ENCODE measurements around the gene F2RL3.

The F2RL3 gene

DNA sequence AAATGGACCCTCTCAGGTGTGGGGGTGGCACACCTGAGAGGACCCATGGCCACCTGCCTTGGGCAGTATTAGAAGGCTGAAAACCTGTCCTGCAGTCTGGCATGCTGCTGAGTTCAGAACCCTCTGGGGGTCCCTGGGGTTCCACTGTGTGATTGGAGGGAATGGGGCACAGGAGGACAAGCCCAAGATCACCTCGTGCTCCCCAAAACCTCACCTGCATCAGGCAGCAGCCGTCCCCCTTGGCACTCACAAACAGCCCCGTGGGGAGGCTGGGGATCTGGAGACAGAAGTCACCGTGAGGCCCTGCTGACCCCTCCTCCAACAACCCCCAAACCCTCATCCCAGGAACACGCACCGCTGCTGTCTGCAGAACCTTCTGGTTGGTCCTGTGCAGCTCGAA lies 14.5 kb downstream of the F2RL3 start:
- no peak overlapping the region for H3K4me3 ChIP-seq (ENCODE audit: low read depth, low read length)
- TF ChIP-seq, protein P1, sequence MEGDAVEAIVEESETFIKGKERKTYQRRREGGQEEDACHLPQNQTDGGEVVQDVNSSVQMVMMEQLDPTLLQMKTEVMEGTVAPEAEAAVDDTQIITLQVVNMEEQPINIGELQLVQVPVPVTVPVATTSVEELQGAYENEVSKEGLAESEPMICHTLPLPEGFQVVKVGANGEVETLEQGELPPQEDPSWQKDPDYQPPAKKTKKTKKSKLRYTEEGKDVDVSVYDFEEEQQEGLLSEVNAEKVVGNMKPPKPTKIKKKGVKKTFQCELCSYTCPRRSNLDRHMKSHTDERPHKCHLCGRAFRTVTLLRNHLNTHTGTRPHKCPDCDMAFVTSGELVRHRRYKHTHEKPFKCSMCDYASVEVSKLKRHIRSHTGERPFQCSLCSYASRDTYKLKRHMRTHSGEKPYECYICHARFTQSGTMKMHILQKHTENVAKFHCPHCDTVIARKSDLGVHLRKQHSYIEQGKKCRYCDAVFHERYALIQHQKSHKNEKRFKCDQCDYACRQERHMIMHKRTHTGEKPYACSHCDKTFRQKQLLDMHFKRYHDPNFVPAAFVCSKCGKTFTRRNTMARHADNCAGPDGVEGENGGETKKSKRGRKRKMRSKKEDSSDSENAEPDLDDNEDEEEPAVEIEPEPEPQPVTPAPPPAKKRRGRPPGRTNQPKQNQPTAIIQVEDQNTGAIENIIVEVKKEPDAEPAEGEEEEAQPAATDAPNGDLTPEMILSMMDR (IDR thresholded peaks at IDR 0.05; ENCODE audit: low read depth, low read length, missing control alignments), result no peak
- in situ Hi-C loops (cut with HindIII; ENCODE audit: low sequenced_read_pairs), result no loop called here
- DNase-seq (ENCODE audit: low read depth), result no peak

DNA sequence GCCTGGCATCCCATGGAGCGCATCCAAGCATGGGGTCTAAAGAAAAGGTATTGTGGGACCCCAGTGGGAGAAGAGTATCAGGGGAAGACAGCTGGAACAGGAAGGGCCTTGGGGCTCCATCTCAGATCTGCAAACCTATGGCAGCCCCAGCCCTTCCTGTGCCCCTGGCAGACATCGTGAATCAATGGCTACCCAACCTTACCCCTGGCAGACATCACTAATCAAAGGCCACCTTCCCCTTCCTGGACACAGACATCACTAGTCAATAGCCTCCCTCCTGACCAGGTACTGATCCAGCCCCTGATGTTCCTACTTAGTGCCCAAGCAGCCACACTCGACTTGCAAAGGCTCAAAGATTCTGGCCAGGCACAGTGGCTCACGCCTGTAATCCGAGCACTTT lies 15.8 kb downstream of the F2RL3 start:
- in situ Hi-C loops (cut with HindIII; ENCODE audit: low sequenced_read_pairs), result no loop called here
- TF ChIP-seq, protein P1 (IDR thresholded peaks at IDR 0.05; ENCODE audit: low read depth, low read length, missing control alignments), result no peak
- H3K4me3 ChIP-seq (ENCODE audit: low read depth, low read length), result no peak overlapping the region
- DNase-seq (ENCODE audit: low read depth), result no peak

DNA sequence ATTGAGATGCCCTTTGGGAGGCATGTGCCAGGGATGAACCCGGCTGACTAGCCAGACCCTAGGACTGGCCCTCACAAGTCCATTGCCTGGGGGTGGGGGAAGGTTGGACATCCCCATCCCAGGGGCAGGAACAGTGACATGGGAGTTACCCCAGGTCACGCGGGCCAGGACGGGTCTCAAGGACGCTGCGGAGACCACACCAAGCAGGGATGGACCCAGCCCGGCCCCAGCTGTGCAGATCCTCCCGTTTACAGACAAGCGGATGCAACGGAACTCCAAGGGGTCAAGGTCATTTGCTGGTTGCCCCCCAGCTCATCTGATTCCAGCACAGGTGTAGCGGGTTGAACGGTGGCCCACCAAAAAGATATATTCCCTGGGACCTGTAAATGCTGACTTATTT lies 20.0 kb downstream of the F2RL3 start:
- TF ChIP-seq, protein P1 (IDR thresholded peaks at IDR 0.05; ENCODE audit: low read depth, low read length, missing control alignments), result no peak
- H3K4me3 ChIP-seq (ENCODE audit: low read depth, low read length), result no peak overlapping the region
- no peak for DNase-seq (ENCODE audit: low read depth)
- in situ Hi-C loops (cut with HindIII; ENCODE audit: low sequenced_read_pairs), result no loop called here

DNA sequence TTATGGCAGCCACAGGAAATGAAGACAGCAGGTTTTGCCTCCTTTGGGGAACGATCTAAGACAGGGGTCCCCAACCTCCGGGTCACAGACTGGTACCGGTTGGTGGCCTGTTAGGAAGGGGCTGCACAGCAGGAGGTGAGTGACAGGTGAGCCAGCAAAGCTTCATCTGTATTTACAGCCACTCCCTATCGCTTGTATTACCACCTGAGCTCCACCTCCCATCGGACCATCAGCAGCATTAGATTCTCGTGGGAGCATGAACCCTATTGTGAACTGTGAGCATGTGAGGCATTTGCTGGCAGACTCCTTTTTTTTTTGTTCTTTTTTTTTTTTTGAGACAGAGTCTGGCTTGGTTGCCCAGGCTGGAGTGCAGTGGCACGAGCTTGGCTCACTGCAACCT lies 22.2 kb downstream of the F2RL3 start:
- DNase-seq (ENCODE audit: low read depth), result no peak
- in situ Hi-C loops (cut with HindIII; ENCODE audit: low sequenced_read_pairs), result no loop called here
- TF ChIP-seq, protein P1 (IDR thresholded peaks at IDR 0.05; ENCODE audit: low read depth, low read length, missing control alignments), result no peak
- H3K4me3 ChIP-seq (ENCODE audit: low read depth, low read length), result no peak overlapping the region

DNA sequence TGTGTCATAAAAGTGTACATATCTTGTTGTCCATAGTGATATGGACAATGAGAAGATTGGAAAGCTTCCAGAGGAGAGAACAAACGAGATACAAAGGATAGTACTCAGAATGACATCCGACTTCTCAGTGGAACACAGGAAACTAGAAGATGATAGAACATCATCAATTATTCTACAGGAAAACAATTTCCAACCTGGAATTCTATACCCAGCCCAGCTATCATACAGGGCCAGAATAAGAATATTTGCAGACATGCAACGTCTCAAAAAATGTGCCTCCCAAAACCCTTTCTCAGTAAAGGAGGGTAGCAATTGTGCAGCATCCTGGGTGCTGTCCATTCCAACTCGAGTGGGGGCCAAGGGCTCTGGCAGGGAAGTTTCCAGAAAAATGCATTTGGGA lies 24.0 kb downstream of the F2RL3 start:
- in situ Hi-C loops (cut with HindIII; ENCODE audit: low sequenced_read_pairs), result no loop called here
- TF ChIP-seq, protein P1 (IDR thresholded peaks at IDR 0.05; ENCODE audit: low read depth, low read length, missing control alignments), result no peak
- no peak for DNase-seq (ENCODE audit: low read depth)
- no peak overlapping the region for H3K4me3 ChIP-seq (ENCODE audit: low read depth, low read length)

DNA sequence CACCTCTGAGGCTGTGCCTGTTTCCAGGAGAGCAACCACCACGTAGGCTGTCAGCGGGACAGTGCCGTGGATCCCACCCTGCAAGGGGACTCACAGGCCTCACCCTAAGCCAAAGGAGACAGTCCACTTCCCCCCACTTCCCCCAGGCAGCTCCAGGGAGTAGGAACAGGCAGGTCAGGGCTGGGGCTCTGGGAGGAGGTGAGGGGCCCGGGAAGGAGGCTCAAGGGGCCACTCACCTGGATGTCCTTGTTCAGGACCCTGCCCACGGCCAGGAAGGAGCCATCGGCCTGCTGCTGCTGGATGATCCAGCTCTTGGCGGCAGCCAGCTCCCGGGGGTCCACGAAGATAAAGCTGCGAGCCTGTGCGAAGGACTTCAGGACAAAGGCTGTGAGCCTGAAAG lies 25.6 kb downstream of the F2RL3 start:
- in situ Hi-C loops (cut with HindIII; ENCODE audit: low sequenced_read_pairs), result no loop called here
- TF ChIP-seq, protein P1 (IDR thresholded peaks at IDR 0.05; ENCODE audit: low read depth, low read length, missing control alignments), result no peak
- no peak overlapping the region for H3K4me3 ChIP-seq (ENCODE audit: low read depth, low read length)
- no peak for DNase-seq (ENCODE audit: low read depth)

DNA sequence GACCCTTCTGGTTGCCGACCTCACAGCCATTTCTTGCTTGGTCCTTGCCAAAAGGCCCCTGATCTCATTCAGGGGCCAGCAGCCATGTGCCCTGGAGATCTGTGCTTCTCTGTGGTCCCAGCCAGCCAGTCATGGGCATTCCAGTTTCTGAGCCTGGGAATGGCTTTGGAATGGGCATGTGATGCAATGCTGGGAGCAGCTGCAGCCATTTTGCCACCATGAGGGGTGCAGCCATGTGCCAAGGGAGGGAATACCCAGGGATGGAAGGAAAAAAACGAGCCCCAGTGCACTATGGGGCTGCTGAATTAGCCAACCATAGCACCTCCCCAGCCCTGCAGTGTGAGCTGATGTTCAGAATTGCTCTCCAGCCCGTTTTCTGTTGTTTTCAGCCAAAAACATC lies 26.3 kb downstream of the F2RL3 start:
- TF ChIP-seq, protein P1 (IDR thresholded peaks at IDR 0.05; ENCODE audit: low read depth, low read length, missing control alignments), result no peak
- in situ Hi-C loops (cut with HindIII; ENCODE audit: low sequenced_read_pairs), result no loop called here
- DNase-seq (ENCODE audit: low read depth), result no peak
- no peak overlapping the region for H3K4me3 ChIP-seq (ENCODE audit: low read depth, low read length)
